Keratinocyte (primary cell): ENCODE results near the gene TMEM14B. TPM values are rescaled to one million over a fixed set of nuclear protein-coding genes. Genes with fewer than 3 reads are reported as not detected.

ENCODE experiments used
- DNase-seq: peaks from one replicate; pipeline ENCODE4 v3.0.0-alpha.2; 2011; ENCODE audit warnings: low read depth, missing footprints, low spot score
- FAIRE-seq: peaks from 2 replicates; lab custom pipeline; 2011; peaks lifted over from hg19 to GRCh38; lab: Jason Lieb, UNC
- H2AFZ ChIP-seq: 2 replicates; pipeline ENCODE4 v1.6.0; 2012; ENCODE audit warnings: low read length, control low read depth, inconsistent platforms; ENCODE audit not compliant: control insufficient read depth
- H3K27ac ChIP-seq: 2 replicates; pipeline ENCODE4 v1.5.1; 2011; ENCODE audit warnings: low read length; ENCODE audit not compliant: control insufficient read depth, insufficient read depth
- H3K27me3 ChIP-seq: 3 replicates; pipeline ENCODE4 v1.6.0; 2011; ENCODE audit warnings: low read length; ENCODE audit not compliant: control insufficient read depth, insufficient read depth; ENCODE audit errors: extremely low read depth
- H3K36me3 ChIP-seq, 2 experiments: 2 replicates in 1 of 2; 3 replicates in 1 of 2; pipeline ENCODE4 v1.5.1; 2011; ENCODE audit warnings: low read length in 2 of 2, mild to moderate bottlenecking in 1 of 2; ENCODE audit not compliant: control insufficient read depth in 2 of 2, insufficient read depth in 2 of 2; ENCODE audit errors: extremely low read depth in 1 of 2
- H3K4me1 ChIP-seq: 3 replicates; pipeline ENCODE4 v1.5.1; 2011; ENCODE audit warnings: low read length; ENCODE audit not compliant: control insufficient read depth, insufficient read depth; ENCODE audit errors: extremely low read depth
- H3K4me2 ChIP-seq: 3 replicates; pipeline ENCODE4 v1.6.0; 2011; ENCODE audit warnings: low read depth, low read length; ENCODE audit not compliant: control insufficient read depth, insufficient read depth; ENCODE audit errors: extremely low read depth
- H3K4me3 ChIP-seq, 3 experiments: fragments of 200-600 bp in 1 of 3; sonication (generic) in 1 of 3; 2 replicates in 2 of 3; 3 replicates in 1 of 3; pipeline ENCODE4 v1.5.1; 2011 to 2016; ENCODE audit warnings: low read length in 3 of 3, mild to moderate bottlenecking in 3 of 3, control low read depth in 2 of 3, inconsistent platforms in 1 of 3, low read depth in 1 of 3, mixed read lengths in 1 of 3, mixed run types in 1 of 3, moderate library complexity in 1 of 3; ENCODE audit not compliant: control insufficient read depth in 2 of 3, insufficient read depth in 2 of 3; ENCODE audit errors: extremely low read depth in 1 of 3
- H3K79me2 ChIP-seq: 2 replicates; pipeline ENCODE4 v1.6.0; 2012; ENCODE audit warnings: low read length; ENCODE audit not compliant: control insufficient read depth, insufficient read depth
- H3K9ac ChIP-seq: 3 replicates; pipeline ENCODE4 v1.6.0; 2011; ENCODE audit warnings: low read length; ENCODE audit not compliant: control insufficient read depth, insufficient read depth; ENCODE audit errors: extremely low read depth
- H3K9me1 ChIP-seq: 3 replicates; pipeline ENCODE4 v1.6.0; 2011; ENCODE audit warnings: low read length; ENCODE audit not compliant: control insufficient read depth, insufficient read depth; ENCODE audit errors: extremely low read depth
- H3K9me3 ChIP-seq: 2 replicates; pipeline ENCODE4 v1.5.1; 2012; ENCODE audit warnings: low read depth, low read length; ENCODE audit not compliant: control insufficient read depth
- H4K20me1 ChIP-seq: 3 replicates; pipeline ENCODE4 v1.6.0; 2011; ENCODE audit warnings: low read length; ENCODE audit not compliant: control insufficient read depth, insufficient read depth; ENCODE audit errors: extremely low read depth
- CTCF ChIP-seq, 3 experiments: IDR thresholded peaks in 1 of 3; conservative IDR thresholded peaks in 1 of 3; optimal IDR thresholded peaks in 1 of 3; 2 replicates in 2 of 3; 3 replicates in 1 of 3; pipeline versions ENCODE3 to v1.5.1; 2011; ENCODE audit warnings: low read length in 3 of 3, mild to moderate bottlenecking in 3 of 3, moderate library complexity in 2 of 3, control low read depth in 1 of 3, inconsistent platforms in 1 of 3; ENCODE audit not compliant: insufficient read depth in 2 of 3; ENCODE audit errors: extremely low read depth in 1 of 3
- EZH2 ChIP-seq: IDR thresholded peaks from one replicate; pipeline ENCODE4 v1.6.1; 2012; ENCODE audit warnings: inconsistent platforms, mild to moderate bottlenecking, low read length, moderate library complexity
- dilution Hi-C: fragments of 300-500 bp; cut with MboI; formaldehyde crosslinking; loops from one replicate; pipeline ENCODE4 v1.7.0; 2020; ENCODE audit warnings: low sequenced_read_pairs; ENCODE audit not compliant: extremely low pct_ligation_motif_present
- polyA plus RNA-seq, 5 experiments: library from polyadenylated mRNA; depleted of rRNA in 3 of 5; stranded (reverse) in 3 of 5; stranded (forward) in 1 of 5; unstranded in 1 of 5; fragments of >200 nt; gene quantifications; 1 replicate in 1 of 5; 2 replicates in 3 of 5; 3 replicates in 1 of 5; pipeline versions ENCODE4 v1.2.1 to v1.2.3, GENCODE V29; 2011 to 2012; ENCODE audit warnings: missing spikeins in 2 of 5, low read depth in 1 of 5, low replicate concordance in 1 of 5

TMEM14B gene
- polyA plus RNA-seq, 1 donor (not counting 4 experiments of a cell fraction or from before 2014, with no cell fraction given) = 157 TPM

DNA sequence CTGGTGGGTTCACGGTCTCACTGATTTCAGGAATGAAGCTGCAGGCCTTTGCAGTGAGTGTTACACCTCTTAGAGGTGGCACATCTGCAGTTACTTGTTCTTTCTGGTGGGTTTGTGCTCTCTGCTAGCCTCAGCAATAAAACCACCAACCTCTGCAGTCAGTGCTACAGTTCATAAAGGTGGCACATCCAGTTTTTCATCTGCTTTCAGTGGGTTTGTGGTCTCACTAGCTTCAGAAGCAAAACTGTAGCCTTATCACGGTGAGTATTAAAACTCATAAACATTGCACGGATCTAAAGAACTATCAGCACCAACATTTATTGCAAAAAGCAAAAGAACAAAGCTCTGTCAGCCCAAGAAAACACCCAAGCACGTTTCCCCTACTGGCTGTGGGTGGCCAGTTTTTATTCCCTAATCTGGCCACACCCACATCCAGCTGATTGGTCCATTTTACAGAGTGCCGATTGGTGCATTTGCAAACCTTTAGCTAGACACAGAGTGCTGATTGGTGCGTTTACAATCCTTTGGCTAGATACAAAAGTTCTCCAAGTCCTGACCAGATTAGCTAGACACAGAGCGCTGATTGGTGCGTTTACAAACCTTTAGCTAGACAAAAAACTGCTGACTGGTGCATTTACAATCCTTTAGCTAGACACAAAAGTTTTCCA, 28.2 kb upstream of the TMEM14B start:
- no peak overlapping the region for H3K27ac ChIP-seq
- H3K4me2 ChIP-seq = no peak overlapping the region

DNA sequence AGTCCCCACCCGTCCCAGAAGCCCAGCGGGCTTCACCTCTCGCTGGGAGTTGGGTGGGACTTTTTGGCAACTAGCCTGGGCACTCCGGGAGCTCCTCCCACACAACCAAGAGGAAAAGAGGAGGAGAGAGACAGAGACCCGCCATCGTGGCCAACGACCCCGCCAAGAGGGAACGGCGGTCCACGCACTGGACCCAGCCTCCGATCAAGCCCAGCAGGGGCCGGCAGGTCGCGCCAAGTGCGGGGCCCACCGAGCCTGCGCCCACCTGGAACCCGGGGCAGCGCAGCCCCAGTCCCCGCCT, 27.7 kb upstream of the TMEM14B start:
- no peaks in the 10 kb centered on the region for H3K9me1 ChIP-seq
- peaks cover 3% of the 10 kb centered on the region in 2 experiments for H3K36me3 ChIP-seq
- peak overlapping the region; percentile 58 for H3K9ac ChIP-seq
- FAIRE-seq (no peak), DNase-seq (no peak)
- TF ChIP-seq EZH2 = no peak
- no peak for TF ChIP-seq CTCF (optimal IDR thresholded peaks at IDR 0.05 in 1 of 3, IDR thresholded peaks at IDR 0.05 in 1 of 3, conservative IDR thresholded peaks at IDR 0.05 in 1 of 3; ENCODE audit: extremely low read depth in 1 of 3, insufficient read depth in 2 of 3, low read length in 3 of 3)
- dilution Hi-C loops = no loop called here
- H2AFZ ChIP-seq = no peak overlapping the region
- no peaks in the 10 kb centered on the region for H4K20me1 ChIP-seq
- H3K4me2 ChIP-seq = peak overlapping the region; percentile 32
- peaks cover 5% of the 10 kb centered on the region for H3K9me3 ChIP-seq
- H3K27ac ChIP-seq = peak overlapping the region; percentile 8
- peaks cover 19% of the 10 kb centered on the region for H3K79me2 ChIP-seq
- no peaks in the 10 kb centered on the region for H3K27me3 ChIP-seq
- peak overlapping the region; percentile 14 to 51 (median 45) for H3K4me3 ChIP-seq
- peaks cover 17% of the 10 kb centered on the region for H3K4me1 ChIP-seq

More for the DNA sequence above, 28.2 kb upstream of the TMEM14B start:
- no peak for TF ChIP-seq CTCF (optimal IDR thresholded peaks at IDR 0.05 in 1 of 3, IDR thresholded peaks at IDR 0.05 in 1 of 3, conservative IDR thresholded peaks at IDR 0.05 in 1 of 3; ENCODE audit: extremely low read depth in 1 of 3, insufficient read depth in 2 of 3, low read length in 3 of 3)
- Histone ChIP-seq H4K20me1 (no peaks in the 10 kb centered on the region), H2AFZ (no peak overlapping the region), H3K9me1 (no peaks in the 10 kb centered on the region), H3K27me3 (no peaks in the 10 kb centered on the region), H3K79me2 (peaks cover 15% of the 10 kb centered on the region), H3K36me3 (no peaks in the 10 kb centered on the region), H3K9ac (no peak overlapping the region), H3K9me3 (peaks cover 5% of the 10 kb centered on the region), H3K4me1 (peaks cover 17% of the 10 kb centered on the region), H3K4me3 (peak overlapping the region in 2 of 3 experiments; percentile 45 to 51)
- DNase-seq (no peak), FAIRE-seq (no peak)
- dilution Hi-C loops = no loop called here
